Right atrium auricular region (tissue), 2 donors: ENCODE measurements around the gene GPR61. TPM values are rescaled to one million over a fixed set of nuclear protein-coding genes. Genes with fewer than 3 reads are reported as not detected.

ENCODE experiments used
- DNase-seq: peaks from one replicate; pipeline ENCODE4 v3.0.0-alpha.2; 2019; ENCODE audit warnings: low spot score
- H3K27ac ChIP-seq, 2 donors: fragments of 200-600 bp; sonication (generic); 1 replicate in 1 of 2; 2 replicates in 1 of 2; pipeline ENCODE4 v1.5.1; 2016 to 2019
- H3K27me3 ChIP-seq, 2 donors: fragments of 200-600 bp; sonication (generic); one replicate each; pipeline versions ENCODE4 v1.5.1 to v1.6.0; 2017 to 2019
- H3K36me3 ChIP-seq: fragments of 200-600 bp; sonication (generic); one replicate; pipeline ENCODE4 v1.5.1; 2016
- H3K4me1 ChIP-seq, 2 donors: fragments of 200-600 bp; sonication (generic); one replicate each; pipeline versions ENCODE4 v1.5.1 to v1.6.0; 2017 to 2019
- H3K4me3 ChIP-seq, 2 donors: fragments of 200-600 bp; sonication (generic); 1 replicate in 1 of 2; 2 replicates in 1 of 2; pipeline ENCODE4 v1.5.1; 2017 to 2019; ENCODE audit warnings: mild to moderate bottlenecking in 1 of 2, moderate library complexity in 1 of 2
- H3K9me3 ChIP-seq, 2 donors: fragments of 200-600 bp; sonication (generic); one replicate each; pipeline ENCODE4 v1.5.1; 2019
- total RNA-seq, 2 donors: library from RNA; depleted of rRNA; stranded (reverse); fragments of >200 nt; gene quantifications; one replicate each; pipeline ENCODE4 v1.1.0, GENCODE V29; 2016
- TF ChIP-seq, protein P1 (sequence below), 2 donors: fragments of 200-600 bp; sonication (generic); IDR thresholded peaks; one replicate each; pipeline ENCODE4 v1.5.1; 2019; ENCODE audit warnings: antibody characterized with exemption in 2 of 2

GPR61 gene
- total RNA-seq, 2 donors from 2014 or later = 0.11 to 0.16 TPM

GRCh38 chr1:109529881-109530456, 9.7 kb upstream of the GPR61 start:
- no peaks in the 10 kb centered on the region for H3K9me3 ChIP-seq
- TF ChIP-seq, protein P1, sequence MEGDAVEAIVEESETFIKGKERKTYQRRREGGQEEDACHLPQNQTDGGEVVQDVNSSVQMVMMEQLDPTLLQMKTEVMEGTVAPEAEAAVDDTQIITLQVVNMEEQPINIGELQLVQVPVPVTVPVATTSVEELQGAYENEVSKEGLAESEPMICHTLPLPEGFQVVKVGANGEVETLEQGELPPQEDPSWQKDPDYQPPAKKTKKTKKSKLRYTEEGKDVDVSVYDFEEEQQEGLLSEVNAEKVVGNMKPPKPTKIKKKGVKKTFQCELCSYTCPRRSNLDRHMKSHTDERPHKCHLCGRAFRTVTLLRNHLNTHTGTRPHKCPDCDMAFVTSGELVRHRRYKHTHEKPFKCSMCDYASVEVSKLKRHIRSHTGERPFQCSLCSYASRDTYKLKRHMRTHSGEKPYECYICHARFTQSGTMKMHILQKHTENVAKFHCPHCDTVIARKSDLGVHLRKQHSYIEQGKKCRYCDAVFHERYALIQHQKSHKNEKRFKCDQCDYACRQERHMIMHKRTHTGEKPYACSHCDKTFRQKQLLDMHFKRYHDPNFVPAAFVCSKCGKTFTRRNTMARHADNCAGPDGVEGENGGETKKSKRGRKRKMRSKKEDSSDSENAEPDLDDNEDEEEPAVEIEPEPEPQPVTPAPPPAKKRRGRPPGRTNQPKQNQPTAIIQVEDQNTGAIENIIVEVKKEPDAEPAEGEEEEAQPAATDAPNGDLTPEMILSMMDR (IDR thresholded peaks at IDR 0.05) = no peak
- no peaks in the 10 kb centered on the region for H3K27me3 ChIP-seq
- H3K4me1 ChIP-seq = peaks cover 0 to 35% of the 10 kb centered on the region in 2 donors
- no peaks in the 10 kb centered on the region for H3K36me3 ChIP-seq
- H3K27ac ChIP-seq = no peak overlapping the region
- no peak overlapping the region for H3K4me3 ChIP-seq
- no peak for DNase-seq

GRCh38 chr1:109530457-109531087, 9.1 kb upstream of the GPR61 start:
- Histone ChIP-seq H3K4me1 (peaks cover 0 to 41% of the 10 kb centered on the region in 2 donors), H3K27me3 (no peaks in the 10 kb centered on the region), H3K4me3 (no peak overlapping the region), H3K27ac (no peak overlapping the region), H3K9me3 (no peaks in the 10 kb centered on the region), H3K36me3 (no peaks in the 10 kb centered on the region)
- DNase-seq = no peak
- TF ChIP-seq, protein P1 (IDR thresholded peaks at IDR 0.05) = no peak

GRCh38 chr1:109531380-109531779, 8.3 kb upstream of the GPR61 start:
- peak; percentile 26 for DNase-seq

DNA sequence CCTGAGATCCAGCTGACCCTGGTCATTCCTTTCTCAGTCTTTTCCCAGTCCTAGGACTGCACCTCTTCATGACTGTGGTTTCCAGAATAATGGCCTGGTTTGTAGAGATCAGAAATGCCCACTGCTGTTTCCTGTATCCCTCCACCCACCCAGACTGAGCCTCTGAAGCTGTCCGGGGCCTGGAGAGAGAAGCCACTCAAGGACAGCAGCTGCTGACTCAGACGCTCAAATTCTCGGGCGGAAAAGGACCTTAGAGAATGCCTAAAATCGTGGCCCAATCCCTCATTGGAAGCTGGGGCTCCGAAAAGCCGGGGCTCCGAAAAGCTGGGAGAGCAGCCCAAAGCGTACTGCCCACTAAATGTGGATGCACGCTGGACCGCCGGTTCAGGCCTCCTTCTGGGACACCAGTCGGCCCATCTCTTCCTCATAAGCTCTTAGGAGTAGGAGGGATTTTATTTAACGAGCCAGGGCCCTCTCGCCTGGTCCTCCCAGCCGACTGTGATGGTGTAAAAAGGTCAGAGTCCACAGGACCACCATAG, 7.8 kb upstream of the GPR61 start:
- Histone ChIP-seq H3K9me3 (no peaks in the 10 kb centered on the region), H3K36me3 (no peaks in the 10 kb centered on the region), H3K27me3 (no peaks in the 10 kb centered on the region), H3K4me1 (peaks cover 0 to 53% of the 10 kb centered on the region in 2 donors), H3K4me3 (peak overlapping the region in 1 of 2 donors; percentile 28), H3K27ac (no peak overlapping the region)
- TF ChIP-seq, protein P1 (IDR thresholded peaks at IDR 0.05) = no peak
- DNase-seq = no peak

More at GRCh38 chr1:109531380-109531779, 8.3 kb upstream of the GPR61 start:
- no peaks in the 10 kb centered on the region for H3K9me3 ChIP-seq
- no peak overlapping the region for H3K27ac ChIP-seq
- TF ChIP-seq, protein P1 (IDR thresholded peaks at IDR 0.05) = no peak
- no peaks in the 10 kb centered on the region for H3K27me3 ChIP-seq
- peaks cover 0 to 48% of the 10 kb centered on the region in 2 donors for H3K4me1 ChIP-seq
- no peaks in the 10 kb centered on the region for H3K36me3 ChIP-seq
- H3K4me3 ChIP-seq = no peak overlapping the region

DNA sequence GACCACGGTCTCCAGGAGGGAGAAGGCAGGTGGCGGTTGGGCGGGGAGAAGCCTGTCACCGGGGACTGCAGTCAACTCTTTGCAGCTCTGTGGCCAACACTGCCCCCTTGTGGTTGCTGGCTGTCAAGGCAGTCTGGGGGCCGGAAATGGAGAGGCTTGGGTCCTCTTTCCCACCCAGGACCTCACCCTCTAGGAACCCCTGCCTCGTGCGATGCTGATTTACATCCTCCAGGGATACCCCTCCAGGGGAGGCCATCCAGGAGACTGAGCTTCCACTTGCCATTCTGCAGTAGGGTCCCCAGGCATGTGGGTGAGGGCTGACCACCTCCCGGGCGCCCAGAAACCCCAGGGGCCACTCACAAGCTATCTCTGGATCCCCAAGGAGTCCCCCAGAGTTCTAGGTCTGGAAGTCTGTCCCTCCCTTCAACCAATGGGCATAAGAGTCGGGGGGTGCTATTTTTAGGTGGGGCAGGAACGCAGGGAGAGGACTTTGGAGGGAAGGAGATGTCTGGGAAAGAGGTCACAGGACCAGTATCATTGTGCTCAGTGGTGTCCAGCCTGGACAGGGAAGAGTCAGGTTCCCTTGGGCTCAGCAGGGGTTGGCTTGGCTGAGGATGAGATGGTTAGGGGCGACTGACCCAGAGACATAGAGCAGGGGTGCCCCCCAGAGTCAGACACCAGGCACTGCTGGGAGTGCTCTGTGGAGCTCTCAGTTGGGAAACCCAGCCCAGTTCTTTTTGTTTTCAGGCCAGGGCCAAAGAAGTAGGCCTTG, 7.1 kb upstream of the GPR61 start:
- no peaks in the 10 kb centered on the region for H3K36me3 ChIP-seq
- peak overlapping the region in 1 of 2 donors; percentile 28 for H3K4me3 ChIP-seq
- TF ChIP-seq, protein P1 (IDR thresholded peaks at IDR 0.05) = peak; percentile 94 to 99
- peak; percentile 89 for DNase-seq
- peak overlapping the region; percentile 37 to 49 for H3K27ac ChIP-seq
- no peaks in the 10 kb centered on the region for H3K27me3 ChIP-seq
- H3K9me3 ChIP-seq = no peaks in the 10 kb centered on the region
- H3K4me1 ChIP-seq = peaks cover 0 to 55% of the 10 kb centered on the region in 2 donors
